Bladder microvascular endothelial cell (primary cell): Measurements from ENCODE around the gene FANCM. TPM values are rescaled to one million over a fixed set of nuclear protein-coding genes. Genes with fewer than 3 reads are reported as not detected.

Source experiments
- total RNA-seq: library from RNA; depleted of rRNA; stranded (reverse); fragments of >200 nt; gene quantifications from 2 replicates; pipeline ENCODE4 v1.2.3, GENCODE V29; 2014

Gene FANCM, protein sequence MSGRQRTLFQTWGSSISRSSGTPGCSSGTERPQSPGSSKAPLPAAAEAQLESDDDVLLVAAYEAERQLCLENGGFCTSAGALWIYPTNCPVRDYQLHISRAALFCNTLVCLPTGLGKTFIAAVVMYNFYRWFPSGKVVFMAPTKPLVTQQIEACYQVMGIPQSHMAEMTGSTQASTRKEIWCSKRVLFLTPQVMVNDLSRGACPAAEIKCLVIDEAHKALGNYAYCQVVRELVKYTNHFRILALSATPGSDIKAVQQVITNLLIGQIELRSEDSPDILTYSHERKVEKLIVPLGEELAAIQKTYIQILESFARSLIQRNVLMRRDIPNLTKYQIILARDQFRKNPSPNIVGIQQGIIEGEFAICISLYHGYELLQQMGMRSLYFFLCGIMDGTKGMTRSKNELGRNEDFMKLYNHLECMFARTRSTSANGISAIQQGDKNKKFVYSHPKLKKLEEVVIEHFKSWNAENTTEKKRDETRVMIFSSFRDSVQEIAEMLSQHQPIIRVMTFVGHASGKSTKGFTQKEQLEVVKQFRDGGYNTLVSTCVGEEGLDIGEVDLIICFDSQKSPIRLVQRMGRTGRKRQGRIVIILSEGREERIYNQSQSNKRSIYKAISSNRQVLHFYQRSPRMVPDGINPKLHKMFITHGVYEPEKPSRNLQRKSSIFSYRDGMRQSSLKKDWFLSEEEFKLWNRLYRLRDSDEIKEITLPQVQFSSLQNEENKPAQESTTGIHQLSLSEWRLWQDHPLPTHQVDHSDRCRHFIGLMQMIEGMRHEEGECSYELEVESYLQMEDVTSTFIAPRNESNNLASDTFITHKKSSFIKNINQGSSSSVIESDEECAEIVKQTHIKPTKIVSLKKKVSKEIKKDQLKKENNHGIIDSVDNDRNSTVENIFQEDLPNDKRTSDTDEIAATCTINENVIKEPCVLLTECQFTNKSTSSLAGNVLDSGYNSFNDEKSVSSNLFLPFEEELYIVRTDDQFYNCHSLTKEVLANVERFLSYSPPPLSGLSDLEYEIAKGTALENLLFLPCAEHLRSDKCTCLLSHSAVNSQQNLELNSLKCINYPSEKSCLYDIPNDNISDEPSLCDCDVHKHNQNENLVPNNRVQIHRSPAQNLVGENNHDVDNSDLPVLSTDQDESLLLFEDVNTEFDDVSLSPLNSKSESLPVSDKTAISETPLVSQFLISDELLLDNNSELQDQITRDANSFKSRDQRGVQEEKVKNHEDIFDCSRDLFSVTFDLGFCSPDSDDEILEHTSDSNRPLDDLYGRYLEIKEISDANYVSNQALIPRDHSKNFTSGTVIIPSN (N-terminal part only)
- total RNA-seq: 6.3 and 12.5 TPM in 2 replicates

DNA sequence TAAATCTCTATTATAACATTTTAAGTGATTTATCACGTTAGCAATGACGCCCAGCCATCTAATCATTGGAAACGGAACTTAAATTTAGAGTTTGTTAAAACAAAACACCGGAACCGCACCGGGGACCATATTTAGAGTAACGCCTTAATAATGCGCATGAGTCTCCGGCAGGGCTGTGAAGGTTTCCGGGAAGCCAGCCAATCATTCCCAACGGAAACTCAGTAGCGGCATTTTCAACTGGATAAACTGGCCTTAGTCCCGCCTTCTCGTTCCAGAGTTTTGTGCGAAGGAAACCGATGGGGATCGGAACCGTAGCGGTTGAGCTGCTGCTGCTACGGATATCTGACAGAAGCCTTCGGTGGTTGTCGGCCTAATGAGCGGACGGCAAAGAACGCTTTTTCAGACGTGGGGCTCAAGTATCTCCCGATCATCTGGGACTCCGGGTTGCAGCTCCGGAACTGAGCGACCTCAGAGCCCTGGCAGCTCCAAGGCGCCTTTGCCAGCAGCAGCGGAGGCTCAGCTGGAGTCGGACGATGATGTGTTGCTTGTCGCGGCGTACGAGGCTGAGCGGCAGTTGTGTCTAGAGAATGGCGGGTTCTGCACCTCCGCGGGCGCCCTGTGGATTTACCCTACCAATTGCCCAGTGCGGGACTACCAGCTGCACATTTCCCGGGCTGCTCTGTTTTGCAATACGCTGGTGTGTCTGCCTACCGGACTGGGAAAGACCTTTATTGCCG, at the start of gene FANCM:
Gene FANCM, plus strand, starts transcription at position 272 of the 737 bp plus-strand sequence. Its CDS starts 102 bp downstream, at position 374.

DNA sequence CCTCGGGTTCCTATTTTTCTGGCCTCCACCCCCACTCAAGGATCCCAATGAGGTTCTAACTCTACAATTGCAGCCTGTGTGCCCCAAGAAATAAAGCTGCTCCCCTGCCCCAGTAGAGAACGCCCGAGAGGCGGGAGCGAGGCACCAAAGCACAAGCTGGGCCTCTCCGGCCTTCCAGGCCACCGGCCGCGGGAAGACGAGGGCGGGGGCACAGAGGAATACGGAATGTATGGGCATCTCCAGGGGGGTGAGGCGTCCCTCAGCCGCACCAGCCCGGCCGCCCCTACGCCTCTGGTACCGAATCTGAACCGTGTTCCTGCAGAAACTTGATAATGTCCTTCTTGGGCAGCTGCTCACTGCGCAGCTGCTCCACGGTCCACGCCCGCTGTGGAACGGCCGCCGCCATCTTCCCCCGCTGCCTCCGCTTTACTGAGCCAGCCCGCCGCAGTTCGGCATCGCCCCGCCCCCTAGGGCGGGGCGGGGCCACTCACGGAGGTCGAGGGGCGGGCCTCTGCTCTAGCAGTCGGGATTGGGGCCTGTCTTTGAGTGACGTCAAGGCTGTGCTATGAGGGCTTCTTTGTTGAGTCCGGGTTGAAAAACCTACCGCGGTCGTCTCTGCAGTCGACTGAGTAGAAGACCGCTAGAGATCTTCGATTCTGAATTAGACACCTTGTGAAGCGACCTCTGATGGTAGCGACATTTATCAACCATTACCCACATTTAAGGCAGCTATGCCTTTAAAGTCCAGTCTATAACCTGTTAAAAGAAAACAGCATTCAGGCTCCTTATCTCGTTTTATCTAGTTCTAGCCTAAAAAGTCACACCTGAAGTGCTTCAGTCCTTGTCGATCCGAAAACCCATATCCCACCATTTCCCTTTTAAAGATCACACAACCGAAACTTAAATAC, 1.4 kb upstream of the FANCM start, which contains the start of gene FKBP3:
Gene FKBP3, minus strand, starts transcription at position 431 of the 908 bp plus-strand sequence. Its CDS starts 25 bp downstream, at position 406.

Other genes starting within 250 kb of the FANCM start
- gene KLHL28, start 174.0 kb upstream of the FANCM start, total RNA-seq: 5.0 and 13.6 TPM in 2 replicates
- gene TOGARAM1, start 173.7 kb upstream of the FANCM start, total RNA-seq: 8.9 and 20.6 TPM in 2 replicates
- 17.8 and 37.8 TPM in 2 replicates for gene PRPF39, start 51.8 kb upstream of the FANCM start, total RNA-seq
- gene FKBP3, start 1.4 kb upstream of the FANCM start, total RNA-seq: 19.3 and 27.0 TPM in 2 replicates
- gene MIS18BP1, start 117.3 kb downstream of the FANCM start, total RNA-seq: 30.1 and 42.9 TPM in 2 replicates